Adrenal gland (tissue), 5 donors: Measurements from ENCODE around the gene PRKCZ.

Source experiments
- CTCF ChIP-seq, 6 experiments: fragments of 450-650 bp in 4 of 6; fragments of 200-600 bp in 2 of 6; sonication (generic) in 1 of 6; IDR thresholded peaks; 1 replicate in 5 of 6; 2 replicates in 1 of 6; pipeline versions ENCODE4 v1.5.1 to v1.8.0; 2016 to 2021; ENCODE audit warnings: antibody characterized with exemption in 6 of 6, mild to moderate bottlenecking in 2 of 6, moderate library complexity in 1 of 6
- POLR2A ChIP-seq, 2 donors: fragments of 450-650 bp; IDR thresholded peaks; one replicate each; pipeline ENCODE4 v1.6.1; 2017; ENCODE audit warnings: antibody characterized with exemption in 2 of 2, mild to moderate bottlenecking in 2 of 2, moderate library complexity in 1 of 2
- donor health status: DM: no; HTN: no; CAD: no.

- TF ChIP-seq CTCF (IDR thresholded peaks at IDR 0.05): no peak
- TF ChIP-seq POLR2A (IDR thresholded peaks at IDR 0.05): no peak
Measured at GRCh38 chr1:2183937-2184334, 133.7 kb downstream of the PRKCZ start.
